GM19397 (cell line): ENCODE measurements around the gene COMMD4.
"Not testable (repeated sequence)": the region's sequence is repeated elsewhere in the genome, so short reads cannot be mapped to it uniquely, and the experiment has no call there.

Source experiments
- ATAC-seq: cut with Tn5 transposase; IDR thresholded peaks from one replicate; pipeline ENCODE4 v1.9.1; 2021; ENCODE audit warnings: mild to moderate bottlenecking, moderate library complexity; ENCODE audit not compliant: unreplicated experiment

COMMD4 gene

GRCh38 chr15:75335705-75336355 is at the start of gene COMMD4:
Gene COMMD4 (plus strand): TSS chr15:75336063. CDS start chr15:75336090, 27 bp downstream.
- ATAC-seq = peak; percentile 57

GRCh38 chr15:75293660-75294059 is 42.2 kb upstream of the COMMD4 start:
- ATAC-seq = not testable (repeated sequence)

GRCh38 chr15:75298541-75299310 is 37.1 kb upstream of the COMMD4 start:
- ATAC-seq = not testable (repeated sequence)

GRCh38 chr15:75299311-75299688 is 36.6 kb upstream of the COMMD4 start:
- not testable (repeated sequence) for ATAC-seq

GRCh38 chr15:75300026-75300425 is 35.8 kb upstream of the COMMD4 start:
- not testable (repeated sequence) for ATAC-seq

- no peak for ATAC-seq
These were observed 33.5 kb upstream of the COMMD4 start for GRCh38 chr15:75302318-75302717.

GRCh38 chr15:75302753-75303152 is 33.1 kb upstream of the COMMD4 start:
- ATAC-seq = not testable (repeated sequence)

- no peak for ATAC-seq
These were observed 29.7 kb upstream of the COMMD4 start for GRCh38 chr15:75306188-75306587.

- ATAC-seq = no peak
These were observed 28.0 kb upstream of the COMMD4 start for GRCh38 chr15:75307778-75308390.

GRCh38 chr15:75309711-75310110 is 26.2 kb upstream of the COMMD4 start:
- ATAC-seq = no peak

GRCh38 chr15:75312548-75312947 is 23.3 kb upstream of the COMMD4 start:
- not testable (repeated sequence) for ATAC-seq

- no peak for ATAC-seq
These were observed 22.6 kb upstream of the COMMD4 start for GRCh38 chr15:75313116-75313845.

- no peak for ATAC-seq
These were observed 21.1 kb upstream of the COMMD4 start for GRCh38 chr15:75314552-75315290.

- ATAC-seq = not testable (repeated sequence)
These were observed 16.5 kb upstream of the COMMD4 start for GRCh38 chr15:75319231-75319897.

- ATAC-seq = no peak
These were observed 14.2 kb upstream of the COMMD4 start for GRCh38 chr15:75321711-75322110.

GRCh38 chr15:75325922-75326321 is 9.9 kb upstream of the COMMD4 start:
- ATAC-seq = no peak

GRCh38 chr15:75327005-75327404 is 8.9 kb upstream of the COMMD4 start:
- no peak for ATAC-seq

GRCh38 chr15:75327491-75327890 is 8.4 kb upstream of the COMMD4 start:
- ATAC-seq = no peak

- ATAC-seq = no peak
These were observed 7.2 kb upstream of the COMMD4 start for GRCh38 chr15:75328493-75329314.
